ENCODE results near the gene MYORG. TPM values are rescaled to one million over a fixed set of nuclear protein-coding genes. Genes with fewer than 3 reads are reported as not detected.

MYORG gene
- total RNA-seq = 4.4 TPM

- Histone ChIP-seq H3K4me1 (peaks cover 47% of the 10 kb centered on the region), H3K9me3 (no peaks in the 10 kb centered on the region), H3K36me3 (no peaks in the 10 kb centered on the region), H3K27me3 (no peaks in the 10 kb centered on the region), H3K4me3 (peak within 1 kb of the TSS; percentile 57 to 70), H3K27ac (peak within 1 kb of the TSS; percentile 78)
- intact Hi-C loops (cut with DNase I) = loop anchor here (2.0 kb wide), 1 partner anchor 48 kb away; the partner anchor contains the start of genes KIF24 and NUDT2
- TF ChIP-seq POLR2AphosphoS5 (IDR thresholded peaks at IDR 0.05; ENCODE audit: insufficient read depth in 1 of 2, low read depth in 1 of 2) (peak; percentile 85 to 87), POLR2A (IDR thresholded peaks at IDR 0.05) (peak in 1 of 2 donors; percentile 47), CTCF (IDR thresholded peaks at IDR 0.05) (no peak)
- DNase-seq (ENCODE audit: extremely low spot score in 2 of 2) = peak; percentile 95 to 97
Measured at GRCh38 chr9:34376596-34377403, at the start of gene MYORG. Gene MYORG, minus strand, starts transcription at chr9:34376898. Its CDS starts 3,955 bp downstream, at chr9:34372943.

- TF ChIP-seq CTCF (IDR thresholded peaks at IDR 0.05) (no peak), POLR2AphosphoS5 (IDR thresholded peaks at IDR 0.05; ENCODE audit: insufficient read depth in 1 of 2, low read depth in 1 of 2) (no peak), POLR2A (IDR thresholded peaks at IDR 0.05) (no peak)
- intact Hi-C loops (cut with DNase I) = no loop called here
- H3K4me3 ChIP-seq = no peak overlapping the region
- H3K27me3 ChIP-seq = no peaks in the 10 kb centered on the region
- H3K27ac ChIP-seq = no peak overlapping the region
- H3K9me3 ChIP-seq = no peaks in the 10 kb centered on the region
- no peak for DNase-seq (ENCODE audit: extremely low spot score in 2 of 2)
- H3K4me1 ChIP-seq = peaks cover 11% of the 10 kb centered on the region
- H3K36me3 ChIP-seq = no peaks in the 10 kb centered on the region
Measured at GRCh38 chr9:34419716-34420504, 43.2 kb upstream of the MYORG start.

GRCh38 chr9:34417734-34418133 is 41.0 kb upstream of the MYORG start:
- H3K4me3 ChIP-seq = no peak overlapping the region
- intact Hi-C loops (cut with DNase I) = no loop called here
- H3K27me3 ChIP-seq = no peaks in the 10 kb centered on the region
- peaks cover 11% of the 10 kb centered on the region for H3K4me1 ChIP-seq
- TF ChIP-seq POLR2A (IDR thresholded peaks at IDR 0.05) (no peak), CTCF (IDR thresholded peaks at IDR 0.05) (no peak), POLR2AphosphoS5 (IDR thresholded peaks at IDR 0.05; ENCODE audit: insufficient read depth in 1 of 2, low read depth in 1 of 2) (no peak)
- no peaks in the 10 kb centered on the region for H3K36me3 ChIP-seq
- no peak for DNase-seq (ENCODE audit: extremely low spot score in 2 of 2)
- no peaks in the 10 kb centered on the region for H3K9me3 ChIP-seq
- no peak overlapping the region for H3K27ac ChIP-seq

GRCh38 chr9:34413231-34413852 is 36.6 kb upstream of the MYORG start:
- TF ChIP-seq POLR2A (IDR thresholded peaks at IDR 0.05) (no peak), POLR2AphosphoS5 (IDR thresholded peaks at IDR 0.05; ENCODE audit: insufficient read depth in 1 of 2, low read depth in 1 of 2) (no peak), CTCF (IDR thresholded peaks at IDR 0.05) (no peak)
- no peak overlapping the region for H3K27ac ChIP-seq
- no peaks in the 10 kb centered on the region for H3K27me3 ChIP-seq
- H3K4me3 ChIP-seq = no peak overlapping the region
- DNase-seq (ENCODE audit: extremely low spot score in 2 of 2) = no peak
- intact Hi-C loops (cut with DNase I) = no loop called here
- H3K9me3 ChIP-seq = no peaks in the 10 kb centered on the region
- no peaks in the 10 kb centered on the region for H3K4me1 ChIP-seq
- no peaks in the 10 kb centered on the region for H3K36me3 ChIP-seq

Data from vagina (tissue), 2 donors.